WTC11 (cell line): ENCODE measurements around the gene DSG3. TPM values are rescaled to one million over a fixed set of nuclear protein-coding genes. Genes with fewer than 3 reads are reported as not detected.

Experiments used
- ATAC-seq: fragments of 200-7000 bp; cut with Tn5 transposase; 2 replicates; pipeline ENCODE4 v1.10.0; 2021; ENCODE audit warnings: mild to moderate bottlenecking, moderate library complexity
- CTCF ChIA-PET: fragments of 300-600 bp; sonication (Branson Sonifier 250); formaldehyde crosslinking; loops from one replicate; lab custom pipeline; 2021; ENCODE audit warnings: antibody characterized with exemption; lab: Charles Lee
- POLR2A ChIA-PET: fragments of 350-600 bp; sonication (Branson Sonifier 250); formaldehyde crosslinking; loops from one replicate; lab custom pipeline; 2021; ENCODE audit warnings: antibody characterized with exemption; lab: Charles Lee
- DNase-seq: peaks from one replicate; pipeline ENCODE4 v3.0.0; 2021; ENCODE audit warnings: low spot score
- H3K27ac Mint-ChIP-seq: 2 replicates; pipeline ENCODE4 v1.8.0; 2021; ENCODE audit warnings: mixed read lengths
- H3K27me3 Mint-ChIP-seq: 2 replicates; pipeline ENCODE4 v1.8.0; 2021; ENCODE audit warnings: low read depth, mild to moderate bottlenecking, moderate library complexity, mixed read lengths
- H3K36me3 Mint-ChIP-seq: 2 replicates; pipeline ENCODE4 v1.8.0; 2021; ENCODE audit warnings: mixed read lengths
- H3K4me1 Mint-ChIP-seq: 2 replicates; pipeline ENCODE4 v1.8.0; 2022; ENCODE audit warnings: mixed read lengths
- H3K4me3 Mint-ChIP-seq: 2 replicates; pipeline ENCODE4 v1.8.0; 2021; ENCODE audit warnings: mild to moderate bottlenecking, moderate library complexity, mixed read lengths
- H3K9me3 Mint-ChIP-seq: 2 replicates; pipeline ENCODE4 v1.8.0; 2021; ENCODE audit warnings: mixed read lengths
- AR ChIP-seq: fragments of 250-450 bp; sonication (Bioruptor Pico); IDR thresholded peaks from 2 replicates; pipeline ENCODE4 v1.9.0; 2021; ENCODE audit warnings: mild to moderate bottlenecking
- CREB1 ChIP-seq: sonication (generic); formaldehyde crosslinking; IDR thresholded peaks from 2 replicates; pipeline ENCODE4 v1.8.0; 2023; ENCODE audit warnings: mild to moderate bottlenecking, missing genetic modification reagents
- E2F4 ChIP-seq: sonication (generic); formaldehyde crosslinking; IDR thresholded peaks from 2 replicates; pipeline ENCODE4 v1.8.1; 2022; ENCODE audit warnings: low read depth, mild to moderate bottlenecking, moderate library complexity, missing genetic modification reagents, borderline replicate concordance
- E2F5 ChIP-seq: sonication (generic); formaldehyde crosslinking; IDR thresholded peaks from 2 replicates; pipeline ENCODE4 v1.8.1; 2022; ENCODE audit warnings: mild to moderate bottlenecking, moderate library complexity, missing genetic modification reagents
- GTF2I ChIP-seq: fragments of 250-450 bp; sonication (Bioruptor Pico); conservative IDR thresholded peaks from 2 replicates; pipeline ENCODE4 v1.4.0; 2021; ENCODE audit warnings: mild to moderate bottlenecking
- IRF2 ChIP-seq: sonication (generic); formaldehyde crosslinking; IDR thresholded peaks from 2 replicates; pipeline ENCODE4 v1.8.0; 2022; ENCODE audit warnings: low read depth, missing genetic modification reagents, borderline replicate concordance
- MYBL2 ChIP-seq: sonication (generic); formaldehyde crosslinking; IDR thresholded peaks from 2 replicates; pipeline ENCODE4 v1.8.1; 2023; ENCODE audit warnings: mild to moderate bottlenecking, moderate library complexity, missing genetic modification reagents
- NFATC4 ChIP-seq: fragments of 250-450 bp; sonication (Bioruptor Pico); IDR thresholded peaks from 2 replicates; pipeline ENCODE4 v1.9.0; 2021; ENCODE audit warnings: mild to moderate bottlenecking
- NFYB ChIP-seq: sonication (generic); formaldehyde crosslinking; conservative IDR thresholded peaks from 2 replicates; pipeline ENCODE4 v1.8.0; 2022; ENCODE audit warnings: low read depth, missing genetic modification reagents
- PRDM15 ChIP-seq: sonication (generic); formaldehyde crosslinking; IDR thresholded peaks from 2 replicates; pipeline ENCODE4 v1.8.0; 2022; ENCODE audit warnings: missing genetic modification reagents
- SOX15 ChIP-seq: fragments of 250-450 bp; sonication (Bioruptor Pico); IDR thresholded peaks from 2 replicates; pipeline ENCODE4 v1.9.0; 2021; ENCODE audit warnings: mild to moderate bottlenecking
- TCF7 ChIP-seq: sonication (generic); formaldehyde crosslinking; IDR thresholded peaks from 2 replicates; pipeline ENCODE4 v1.8.0; 2022; ENCODE audit warnings: mild to moderate bottlenecking, low read depth, missing genetic modification reagents, moderate library complexity
- USF2 ChIP-seq: sonication (generic); formaldehyde crosslinking; IDR thresholded peaks from 2 replicates; pipeline ENCODE4 v1.8.1; 2023; ENCODE audit warnings: mild to moderate bottlenecking, missing genetic modification reagents, moderate library complexity
- ZNF121 ChIP-seq: sonication (generic); formaldehyde crosslinking; IDR thresholded peaks from 2 replicates; pipeline ENCODE4 v1.8.0; 2023; ENCODE audit warnings: missing genetic modification reagents
- ZSCAN18 ChIP-seq: fragments of 250-450 bp; sonication (Bioruptor Pico); IDR thresholded peaks from 2 replicates; pipeline ENCODE4 v2.1.2; 2022; ENCODE audit warnings: mild to moderate bottlenecking, moderate library complexity
- total RNA-seq: library from RNA; stranded (reverse); gene quantifications from 3 replicates; pipeline ENCODE4 v1.2.3, GENCODE V29; 2021
- TF ChIP-seq, protein P1 (sequence below): sonication (generic); formaldehyde crosslinking; IDR thresholded peaks from 2 replicates; pipeline ENCODE4 v1.8.0; 2023; ENCODE audit warnings: missing genetic modification reagents, mild to moderate bottlenecking, borderline replicate concordance
- TF ChIP-seq, protein P2 (sequence below): sonication (generic); formaldehyde crosslinking; IDR thresholded peaks from 2 replicates; pipeline ENCODE4 v1.8.0; 2022; ENCODE audit warnings: mild to moderate bottlenecking, missing genetic modification reagents
- TF ChIP-seq, protein P3 (sequence below): sonication (generic); formaldehyde crosslinking; IDR thresholded peaks from 2 replicates; pipeline ENCODE4 v1.8.0; 2022; ENCODE audit warnings: mild to moderate bottlenecking, missing genetic modification reagents

DSG3 gene
- total RNA-seq, 1 experiment from 2014 or later = 0.04 TPM

DNA sequence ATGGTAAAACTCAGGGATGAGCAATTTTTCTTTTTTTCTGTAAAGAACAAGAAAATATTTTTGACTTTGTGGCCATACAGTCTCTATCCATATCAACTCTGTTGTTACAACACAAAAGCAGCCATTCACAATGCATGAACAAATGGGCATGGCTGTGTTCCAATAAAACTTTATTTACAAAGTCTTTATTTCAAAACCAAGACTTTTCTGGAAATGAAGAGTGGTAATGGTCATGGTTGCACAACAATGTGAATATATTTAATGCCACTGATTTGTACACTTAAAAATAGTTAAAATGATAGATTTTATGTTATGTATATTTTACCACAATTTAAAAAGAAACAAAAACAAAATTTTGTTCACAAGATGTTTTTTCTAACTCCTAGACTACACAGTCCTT is 1.6 kb upstream of the DSG3 start:
- DNase-seq (no peak), ATAC-seq (no peak)
- H3K9me3 Mint-ChIP-seq = no peaks in the 10 kb centered on the region
- H3K4me3 Mint-ChIP-seq = no peak overlapping the region
- peaks cover 7% of the 10 kb centered on the region; the same call in 1 of the 2 replicates for H3K4me1 Mint-ChIP-seq
- TF ChIP-seq ZSCAN18 (CRISPR knock-in tag) (no peak), CREB1 (CRISPR knock-in tag) (no peak), NFYB (CRISPR knock-in tag) (no peak), AR (CRISPR knock-in tag) (no peak), USF2 (no peak), GTF2I (no peak), E2F4 (CRISPR knock-in tag) (no peak)
- TF ChIP-seq, protein P1, sequence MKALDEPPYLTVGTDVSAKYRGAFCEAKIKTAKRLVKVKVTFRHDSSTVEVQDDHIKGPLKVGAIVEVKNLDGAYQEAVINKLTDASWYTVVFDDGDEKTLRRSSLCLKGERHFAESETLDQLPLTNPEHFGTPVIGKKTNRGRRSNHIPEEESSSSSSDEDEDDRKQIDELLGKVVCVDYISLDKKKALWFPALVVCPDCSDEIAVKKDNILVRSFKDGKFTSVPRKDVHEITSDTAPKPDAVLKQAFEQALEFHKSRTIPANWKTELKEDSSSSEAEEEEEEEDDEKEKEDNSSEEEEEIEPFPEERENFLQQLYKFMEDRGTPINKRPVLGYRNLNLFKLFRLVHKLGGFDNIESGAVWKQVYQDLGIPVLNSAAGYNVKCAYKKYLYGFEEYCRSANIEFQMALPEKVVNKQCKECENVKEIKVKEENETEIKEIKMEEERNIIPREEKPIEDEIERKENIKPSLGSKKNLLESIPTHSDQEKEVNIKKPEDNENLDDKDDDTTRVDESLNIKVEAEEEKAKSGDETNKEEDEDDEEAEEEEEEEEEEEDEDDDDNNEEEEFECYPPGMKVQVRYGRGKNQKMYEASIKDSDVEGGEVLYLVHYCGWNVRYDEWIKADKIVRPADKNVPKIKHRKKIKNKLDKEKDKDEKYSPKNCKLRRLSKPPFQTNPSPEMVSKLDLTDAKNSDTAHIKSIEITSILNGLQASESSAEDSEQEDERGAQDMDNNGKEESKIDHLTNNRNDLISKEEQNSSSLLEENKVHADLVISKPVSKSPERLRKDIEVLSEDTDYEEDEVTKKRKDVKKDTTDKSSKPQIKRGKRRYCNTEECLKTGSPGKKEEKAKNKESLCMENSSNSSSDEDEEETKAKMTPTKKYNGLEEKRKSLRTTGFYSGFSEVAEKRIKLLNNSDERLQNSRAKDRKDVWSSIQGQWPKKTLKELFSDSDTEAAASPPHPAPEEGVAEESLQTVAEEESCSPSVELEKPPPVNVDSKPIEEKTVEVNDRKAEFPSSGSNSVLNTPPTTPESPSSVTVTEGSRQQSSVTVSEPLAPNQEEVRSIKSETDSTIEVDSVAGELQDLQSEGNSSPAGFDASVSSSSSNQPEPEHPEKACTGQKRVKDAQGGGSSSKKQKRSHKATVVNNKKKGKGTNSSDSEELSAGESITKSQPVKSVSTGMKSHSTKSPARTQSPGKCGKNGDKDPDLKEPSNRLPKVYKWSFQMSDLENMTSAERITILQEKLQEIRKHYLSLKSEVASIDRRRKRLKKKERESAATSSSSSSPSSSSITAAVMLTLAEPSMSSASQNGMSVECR (CRISPR knock-in tag) = no peak
- no peaks in the 10 kb centered on the region for H3K36me3 Mint-ChIP-seq
- CTCF ChIA-PET = no interaction called here
- H3K27ac Mint-ChIP-seq = no peak overlapping the region
- POLR2A ChIA-PET = no interaction called here
- H3K27me3 Mint-ChIP-seq = no peaks in the 10 kb centered on the region

DNA sequence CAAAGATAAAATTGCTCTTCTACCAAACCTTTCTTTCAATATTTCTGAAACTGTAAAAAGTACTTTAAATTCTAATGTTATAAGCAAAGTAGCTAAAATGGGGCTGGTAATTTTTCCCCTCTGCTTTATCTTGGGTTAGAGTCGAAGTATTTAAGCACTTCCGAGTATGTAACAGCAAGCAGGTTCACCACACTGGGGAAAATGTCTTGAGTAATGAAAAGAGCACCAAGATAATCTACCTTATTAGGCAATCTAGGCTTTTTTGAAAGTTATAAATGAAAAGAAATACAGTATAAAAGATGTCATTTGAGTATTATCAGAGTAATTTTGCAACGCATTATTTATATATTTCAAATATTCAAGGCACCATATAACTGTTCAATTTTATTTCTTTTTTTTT is 687 bp upstream of the DSG3 start:
- Mint-ChIP-seq H3K4me1 (peaks cover 7% of the 10 kb centered on the region; the same call in 1 of the 2 replicates), H3K36me3 (no peaks in the 10 kb centered on the region), H3K4me3 (no peak overlapping the region), H3K9me3 (no peaks in the 10 kb centered on the region), H3K27ac (no peak overlapping the region), H3K27me3 (no peaks in the 10 kb centered on the region)
- ChIA-PET CTCF (no interaction called here), POLR2A (no interaction called here)
- DNase-seq (no peak), ATAC-seq (no peak)
- TF ChIP-seq, protein P2, sequence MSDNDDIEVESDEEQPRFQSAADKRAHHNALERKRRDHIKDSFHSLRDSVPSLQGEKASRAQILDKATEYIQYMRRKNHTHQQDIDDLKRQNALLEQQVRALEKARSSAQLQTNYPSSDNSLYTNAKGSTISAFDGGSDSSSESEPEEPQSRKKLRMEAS = no peak
- TF ChIP-seq PRDM15 (CRISPR knock-in tag) (no peak), ZNF121 (CRISPR knock-in tag) (no peak), IRF2 (no peak), MYBL2 (CRISPR knock-in tag) (no peak), TCF7 (no peak), NFATC4 (CRISPR knock-in tag) (no peak), SOX15 (CRISPR knock-in tag) (no peak), E2F5 (no peak)
- TF ChIP-seq, protein P3, sequence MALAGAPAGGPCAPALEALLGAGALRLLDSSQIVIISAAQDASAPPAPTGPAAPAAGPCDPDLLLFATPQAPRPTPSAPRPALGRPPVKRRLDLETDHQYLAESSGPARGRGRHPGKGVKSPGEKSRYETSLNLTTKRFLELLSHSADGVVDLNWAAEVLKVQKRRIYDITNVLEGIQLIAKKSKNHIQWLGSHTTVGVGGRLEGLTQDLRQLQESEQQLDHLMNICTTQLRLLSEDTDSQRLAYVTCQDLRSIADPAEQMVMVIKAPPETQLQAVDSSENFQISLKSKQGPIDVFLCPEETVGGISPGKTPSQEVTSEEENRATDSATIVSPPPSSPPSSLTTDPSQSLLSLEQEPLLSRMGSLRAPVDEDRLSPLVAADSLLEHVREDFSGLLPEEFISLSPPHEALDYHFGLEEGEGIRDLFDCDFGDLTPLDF = no peak
